ENCODE results near the gene GPR152. TPM values are rescaled to one million over a fixed set of nuclear protein-coding genes. Genes with fewer than 3 reads are reported as not detected.

GPR152 gene
- total RNA-seq, 1 experiment from 2014 or later, result not detected

DNA sequence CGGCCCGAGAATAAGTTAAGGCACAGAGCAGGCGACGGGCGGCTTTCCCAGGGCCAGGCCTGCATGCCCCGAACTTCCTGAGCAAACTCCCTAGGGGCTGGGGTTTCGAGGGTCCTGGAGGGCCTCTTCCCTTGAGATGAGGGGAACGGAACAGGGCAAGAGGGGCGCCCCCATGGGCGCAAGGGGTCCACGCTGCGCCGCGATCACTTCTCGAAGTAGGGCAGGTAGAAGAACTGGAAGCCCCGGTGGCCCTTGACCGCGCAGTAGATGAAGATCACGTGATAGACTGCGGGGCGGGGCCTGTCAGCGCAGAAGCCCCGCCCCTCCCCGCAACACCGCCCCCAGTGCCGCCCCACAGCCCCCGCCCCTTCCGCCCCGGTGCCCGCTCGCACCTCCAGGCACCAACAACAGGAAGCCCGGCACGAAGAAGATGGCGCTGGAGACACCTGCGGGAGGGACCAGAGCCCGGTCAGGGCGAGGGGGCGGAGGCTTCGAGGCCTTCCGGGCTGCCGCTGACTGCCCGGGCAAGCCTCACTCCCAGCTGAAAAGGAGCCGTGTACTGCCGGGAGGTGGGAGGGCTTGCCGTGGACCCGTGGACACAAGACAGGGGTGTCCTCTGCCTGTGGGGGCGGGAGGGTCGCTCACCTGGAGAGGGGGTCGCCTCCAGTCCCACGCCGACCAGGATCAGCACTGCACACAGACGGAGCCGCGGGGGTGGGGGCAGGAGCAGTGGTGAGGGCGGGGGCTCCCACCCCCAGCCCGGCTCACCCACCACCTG is 12.1 kb upstream of the GPR152 start:
- peak; percentile 97 for DNase-seq
- Histone ChIP-seq H3K9me3 (ENCODE audit: low read length) (no peaks in the 10 kb centered on the region), H3K4me2 (ENCODE audit: low read depth, low read length, poor library complexity, severe bottlenecking) (peak overlapping the region; percentile 86), H3K79me2 (ENCODE audit: low read length) (peaks cover 23% of the 10 kb centered on the region), H2AFZ (ENCODE audit: low read length) (no peak overlapping the region), H3K27me3 (ENCODE audit: low read length) (no peaks in the 10 kb centered on the region), H4K20me1 (ENCODE audit: insufficient read depth, low read depth, low read length) (no peaks in the 10 kb centered on the region), H3K27ac (ENCODE audit: low read length) (peak overlapping the region; percentile 72), H3K9me2 (replicated peaks; ENCODE audit: insufficient read depth, low read length) (no peaks in the 10 kb centered on the region), H3K4me3 (ENCODE audit: low read length) (peak overlapping the region; percentile 87), H3K36me3 (ENCODE audit: insufficient read depth, low read length) (no peaks in the 10 kb centered on the region), H3K9ac (ENCODE audit: low read length) (peak overlapping the region; percentile 85), H3K4me1 (ENCODE audit: low read length) (peaks cover 55% of the 10 kb centered on the region)

- no peaks in the 10 kb centered on the region for H3K27me3 ChIP-seq (ENCODE audit: low read length)
- peak overlapping the region; percentile 41 for H3K27ac ChIP-seq (ENCODE audit: low read length)
- H3K4me2 ChIP-seq (ENCODE audit: low read depth, low read length, poor library complexity, severe bottlenecking), result peak overlapping the region; percentile 86
- no peak overlapping the region for H2AFZ ChIP-seq (ENCODE audit: low read length)
- H3K36me3 ChIP-seq (ENCODE audit: insufficient read depth, low read length), result no peaks in the 10 kb centered on the region
- H3K79me2 ChIP-seq (ENCODE audit: low read length), result peaks cover 23% of the 10 kb centered on the region
- DNase-seq, result no peak
- no peaks in the 10 kb centered on the region for H3K9me2 ChIP-seq (replicated peaks; ENCODE audit: insufficient read depth, low read length)
- no peaks in the 10 kb centered on the region for H3K9me3 ChIP-seq (ENCODE audit: low read length)
- H4K20me1 ChIP-seq (ENCODE audit: insufficient read depth, low read depth, low read length), result no peaks in the 10 kb centered on the region
- H3K9ac ChIP-seq (ENCODE audit: low read length), result peak overlapping the region; percentile 73
- H3K4me3 ChIP-seq (ENCODE audit: low read length), result peak overlapping the region; percentile 68
- H3K4me1 ChIP-seq (ENCODE audit: low read length), result peaks cover 59% of the 10 kb centered on the region
Measured at GRCh38 chr11:67463680-67464410, 11.3 kb upstream of the GPR152 start.

DNA sequence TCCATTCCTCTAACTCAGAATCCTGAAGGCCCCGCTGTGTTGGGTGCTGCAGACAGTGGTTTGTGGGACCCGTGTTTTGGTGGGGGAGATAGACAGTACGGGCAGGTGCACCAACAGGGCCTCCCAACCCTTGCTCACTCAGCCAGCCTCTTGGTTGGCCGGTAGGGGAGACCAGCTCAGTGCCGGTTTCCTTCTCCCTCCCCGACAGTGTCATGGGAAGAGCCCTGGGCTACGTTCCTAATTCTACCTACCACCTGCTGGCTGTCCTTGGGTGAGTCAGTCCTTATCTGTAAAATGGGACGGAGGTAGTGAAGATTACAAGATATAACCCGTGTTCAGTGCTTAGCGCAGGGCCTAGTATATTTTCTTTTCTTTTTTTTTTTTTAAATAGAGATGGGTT is 10.7 kb upstream of the GPR152 start:
- Histone ChIP-seq H3K79me2 (ENCODE audit: low read length) (peaks cover 16% of the 10 kb centered on the region), H3K9ac (ENCODE audit: low read length) (no peak overlapping the region), H3K9me3 (ENCODE audit: low read length) (no peaks in the 10 kb centered on the region), H3K27ac (ENCODE audit: low read length) (no peak overlapping the region), H4K20me1 (ENCODE audit: insufficient read depth, low read depth, low read length) (no peaks in the 10 kb centered on the region), H3K9me2 (replicated peaks; ENCODE audit: insufficient read depth, low read length) (no peaks in the 10 kb centered on the region), H3K36me3 (ENCODE audit: insufficient read depth, low read length) (no peaks in the 10 kb centered on the region), H3K4me3 (ENCODE audit: low read length) (no peak overlapping the region), H3K4me1 (ENCODE audit: low read length) (peaks cover 62% of the 10 kb centered on the region), H2AFZ (ENCODE audit: low read length) (no peak overlapping the region), H3K4me2 (ENCODE audit: low read depth, low read length, poor library complexity, severe bottlenecking) (no peak overlapping the region), H3K27me3 (ENCODE audit: low read length) (no peaks in the 10 kb centered on the region)
- DNase-seq, result no peak

- DNase-seq, result no peak
- Histone ChIP-seq H3K4me3 (ENCODE audit: low read length) (no peak overlapping the region), H3K9ac (ENCODE audit: low read length) (0 out of 2 replicates have a peak overlapping the region, but pooled peaks have one; percentile 59), H3K36me3 (ENCODE audit: insufficient read depth, low read length) (no peaks in the 10 kb centered on the region), H3K9me2 (replicated peaks; ENCODE audit: insufficient read depth, low read length) (no peaks in the 10 kb centered on the region), H3K79me2 (ENCODE audit: low read length) (no peaks in the 10 kb centered on the region), H3K4me1 (ENCODE audit: low read length) (peaks cover 27% of the 10 kb centered on the region), H2AFZ (ENCODE audit: low read length) (no peak overlapping the region), H3K9me3 (ENCODE audit: low read length) (no peaks in the 10 kb centered on the region), H4K20me1 (ENCODE audit: insufficient read depth, low read depth, low read length) (no peaks in the 10 kb centered on the region), H3K4me2 (ENCODE audit: low read depth, low read length, poor library complexity, severe bottlenecking) (no peak overlapping the region), H3K27ac (ENCODE audit: low read length) (peak overlapping the region; percentile 94; the same call in 1 of the 2 replicates), H3K27me3 (ENCODE audit: low read length) (no peaks in the 10 kb centered on the region)
Measured at GRCh38 chr11:67458266-67458665, 5.7 kb upstream of the GPR152 start.

GRCh38 chr11:67457453-67457852 is 4.9 kb upstream of the GPR152 start:
- Histone ChIP-seq H3K9me2 (replicated peaks; ENCODE audit: insufficient read depth, low read length) (no peaks in the 10 kb centered on the region), H3K4me2 (ENCODE audit: low read depth, low read length, poor library complexity, severe bottlenecking) (no peak overlapping the region), H2AFZ (ENCODE audit: low read length) (no peak overlapping the region), H3K36me3 (ENCODE audit: insufficient read depth, low read length) (no peaks in the 10 kb centered on the region), H3K79me2 (ENCODE audit: low read length) (no peaks in the 10 kb centered on the region), H3K9ac (ENCODE audit: low read length) (no peak overlapping the region), H3K4me3 (ENCODE audit: low read length) (no peak overlapping the region), H3K27me3 (ENCODE audit: low read length) (no peaks in the 10 kb centered on the region), H3K4me1 (ENCODE audit: low read length) (peaks cover 27% of the 10 kb centered on the region), H3K27ac (ENCODE audit: low read length) (no peak overlapping the region), H3K9me3 (ENCODE audit: low read length) (no peaks in the 10 kb centered on the region), H4K20me1 (ENCODE audit: insufficient read depth, low read depth, low read length) (no peaks in the 10 kb centered on the region)
- DNase-seq, result no peak

DNA sequence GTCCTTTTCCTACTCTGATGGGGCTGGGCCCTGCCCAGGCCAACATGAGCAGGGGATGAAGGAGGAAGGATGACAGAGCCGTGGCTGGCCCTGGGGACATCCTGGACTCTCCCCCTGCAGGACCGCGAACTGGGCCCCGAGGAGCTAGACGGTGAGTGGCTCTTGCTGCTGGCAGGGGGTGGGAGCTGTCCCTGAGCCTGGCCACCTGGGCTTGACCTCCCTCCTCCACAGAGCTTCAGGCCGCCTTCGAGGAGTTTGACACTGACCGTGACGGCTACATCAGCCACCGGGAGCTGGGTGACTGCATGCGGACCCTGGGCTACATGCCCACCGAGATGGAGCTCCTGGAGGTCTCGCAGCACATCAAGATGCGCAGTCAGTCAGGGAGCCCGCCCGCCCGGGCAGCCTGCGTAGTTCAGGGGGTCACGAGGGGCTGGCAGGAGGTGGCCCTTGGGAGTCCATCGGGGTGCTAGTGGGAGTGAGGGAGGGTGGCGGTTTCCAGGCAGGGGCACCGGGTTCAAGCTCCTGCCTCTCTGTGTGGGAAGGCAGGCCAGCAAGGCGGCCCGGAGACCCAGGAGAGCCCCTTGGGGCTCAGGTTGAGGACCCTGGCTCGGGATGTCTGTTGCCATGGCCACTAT is 3.7 kb upstream of the GPR152 start:
- H2AFZ ChIP-seq (ENCODE audit: low read length), result no peak overlapping the region
- no peak overlapping the region for H3K9ac ChIP-seq (ENCODE audit: low read length)

GRCh38 chr11:67455054-67455453 is 2.5 kb upstream of the GPR152 start, which contains the start of gene CABP4:
Gene CABP4 (plus strand): TSS chr11:67455354. CDS start chr11:67455424, 70 bp downstream.
- Histone ChIP-seq H3K4me2 (ENCODE audit: low read depth, low read length, poor library complexity, severe bottlenecking) (no peak within 1 kb of the TSS), H4K20me1 (ENCODE audit: insufficient read depth, low read depth, low read length) (no peaks in the 10 kb centered on the region), H3K36me3 (ENCODE audit: insufficient read depth, low read length) (no peaks in the 10 kb centered on the region), H3K27me3 (ENCODE audit: low read length) (no peaks in the 10 kb centered on the region), H2AFZ (ENCODE audit: low read length) (no peak within 1 kb of the TSS), H3K9me3 (ENCODE audit: low read length) (no peaks in the 10 kb centered on the region), H3K79me2 (ENCODE audit: low read length) (no peaks in the 10 kb centered on the region), H3K9me2 (replicated peaks; ENCODE audit: insufficient read depth, low read length) (no peaks in the 10 kb centered on the region), H3K4me3 (ENCODE audit: low read length) (no peak within 1 kb of the TSS), H3K9ac (ENCODE audit: low read length) (no peak within 1 kb of the TSS), H3K27ac (ENCODE audit: low read length) (no peak within 1 kb of the TSS), H3K4me1 (ENCODE audit: low read length) (peaks cover 17% of the 10 kb centered on the region)
- DNase-seq, result no peak

More for the DNA sequence above, 3.7 kb upstream of the GPR152 start:
- Histone ChIP-seq H3K9me2 (replicated peaks; ENCODE audit: insufficient read depth, low read length) (no peaks in the 10 kb centered on the region), H3K4me1 (ENCODE audit: low read length) (peaks cover 25% of the 10 kb centered on the region), H3K4me2 (ENCODE audit: low read depth, low read length, poor library complexity, severe bottlenecking) (no peak overlapping the region), H3K4me3 (ENCODE audit: low read length) (no peak overlapping the region), H3K36me3 (ENCODE audit: insufficient read depth, low read length) (no peaks in the 10 kb centered on the region), H4K20me1 (ENCODE audit: insufficient read depth, low read depth, low read length) (no peaks in the 10 kb centered on the region), H3K27ac (ENCODE audit: low read length) (no peak overlapping the region), H3K79me2 (ENCODE audit: low read length) (no peaks in the 10 kb centered on the region), H3K27me3 (ENCODE audit: low read length) (no peaks in the 10 kb centered on the region), H3K9me3 (ENCODE audit: low read length) (no peaks in the 10 kb centered on the region)
- no peak for DNase-seq
